Measurements from ENCODE around the gene MAGI1. TPM values are rescaled to one million over a fixed set of nuclear protein-coding genes. Genes with fewer than 3 reads are reported as not detected.

The MAGI1 gene
- total RNA-seq, 3 donors from 2014 or later (not counting 1 experiment from before 2014, with no cell fraction given) = not detected

DNA sequence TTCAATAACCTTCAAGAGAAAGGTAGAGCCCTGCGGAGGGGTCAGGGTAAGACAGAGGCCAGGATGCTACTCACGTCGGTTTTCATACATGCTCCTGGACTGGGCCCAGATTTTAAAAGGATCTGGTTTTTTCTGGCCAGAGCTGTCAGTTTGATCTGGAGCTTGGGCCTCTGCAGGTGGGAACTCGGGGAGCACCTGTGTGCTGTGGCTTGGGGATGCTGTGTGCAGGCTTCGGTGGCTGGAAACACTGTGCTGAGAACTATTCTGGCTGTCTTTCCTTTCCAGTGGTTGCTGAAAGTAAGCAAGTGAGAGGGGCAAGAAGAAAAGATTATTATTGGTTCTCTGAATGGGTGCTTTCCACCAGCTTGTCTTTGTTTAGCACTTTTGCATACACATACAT lies 647.6 kb downstream of the MAGI1 start:
- peaks cover 4 to 6% of the 10 kb centered on the region in 2 donors for H3K9me3 Mint-ChIP-seq
- no peak overlapping the region for H3K4me3 Mint-ChIP-seq
- H3K4me1 Mint-ChIP-seq = no peaks in the 10 kb centered on the region
- H3K27ac Mint-ChIP-seq = no peak overlapping the region
- no peaks in the 10 kb centered on the region for H3K4me1 ChIP-seq (ENCODE audit: control insufficient read depth, insufficient read depth, low read length)
- H3K4me3 ChIP-seq (ENCODE audit: low read length) = no peak overlapping the region
- intact Hi-C loops (cut with micrococcal nuclease) = no loop called here
- H3K27me3 ChIP-seq (ENCODE audit: control insufficient read depth, insufficient read depth, low read length) = no peaks in the 10 kb centered on the region
- ATAC-seq = no peak
- H3K27ac ChIP-seq (ENCODE audit: low read length) = no peak overlapping the region
- WGBS (ENCODE audit: insufficient coverage) = 68% methylated on average over 5 of the region's 5 CpGs
- H3K36me3 ChIP-seq (ENCODE audit: control insufficient read depth, insufficient read depth, low read length) = no peaks in the 10 kb centered on the region
- DNase-seq = no peak
- no peaks in the 10 kb centered on the region for H3K27me3 Mint-ChIP-seq (ENCODE audit: low read depth in 2 of 2)
- H3K9me3 ChIP-seq (ENCODE audit: control insufficient read depth, insufficient read depth, low read length) = no peaks in the 10 kb centered on the region
- TF ChIP-seq CTCF (IDR thresholded peaks at IDR 0.05) = no peak
- H3K36me3 Mint-ChIP-seq = no peaks in the 10 kb centered on the region

GRCh38 chr3:65385805-65386204 lies 652.9 kb downstream of the MAGI1 start:
- no peak for ATAC-seq

GRCh38 chr3:65381496-65382010 lies 657.2 kb downstream of the MAGI1 start:
- DNase-seq = no peak
- 87% methylated on average over 10 of the region's 10 CpGs for WGBS (ENCODE audit: insufficient coverage)
- Histone ChIP-seq H3K36me3 (ENCODE audit: control insufficient read depth, insufficient read depth, low read length) (no peaks in the 10 kb centered on the region), H3K9me3 (ENCODE audit: control insufficient read depth, insufficient read depth, low read length) (peaks cover 3% of the 10 kb centered on the region), H3K4me1 (ENCODE audit: control insufficient read depth, insufficient read depth, low read length) (no peaks in the 10 kb centered on the region), H3K27me3 (ENCODE audit: control insufficient read depth, insufficient read depth, low read length) (no peaks in the 10 kb centered on the region), H3K4me3 (ENCODE audit: low read length) (no peak overlapping the region), H3K27ac (ENCODE audit: low read length) (no peak overlapping the region)
- no peaks in the 10 kb centered on the region for H3K4me1 Mint-ChIP-seq
- H3K27me3 Mint-ChIP-seq (ENCODE audit: low read depth in 2 of 2) = no peaks in the 10 kb centered on the region
- no peaks in the 10 kb centered on the region for H3K36me3 Mint-ChIP-seq
- intact Hi-C loops (cut with micrococcal nuclease) = no loop called here
- H3K27ac Mint-ChIP-seq = no peak overlapping the region
- ATAC-seq = no peak
- no peak overlapping the region for H3K4me3 Mint-ChIP-seq
- H3K9me3 Mint-ChIP-seq = peaks cover 2 to 11% of the 10 kb centered on the region in 2 donors
- no peak for TF ChIP-seq CTCF (IDR thresholded peaks at IDR 0.05)

More at GRCh38 chr3:65385805-65386204, 652.9 kb downstream of the MAGI1 start:
- Mint-ChIP-seq H3K9me3 (peaks cover 4 to 8% of the 10 kb centered on the region in 2 donors), H3K4me3 (no peak overlapping the region), H3K36me3 (no peaks in the 10 kb centered on the region), H3K27me3 (ENCODE audit: low read depth in 2 of 2) (no peaks in the 10 kb centered on the region), H3K4me1 (no peaks in the 10 kb centered on the region), H3K27ac (no peak overlapping the region)
- Histone ChIP-seq H3K9me3 (ENCODE audit: control insufficient read depth, insufficient read depth, low read length) (no peaks in the 10 kb centered on the region), H3K4me1 (ENCODE audit: control insufficient read depth, insufficient read depth, low read length) (no peaks in the 10 kb centered on the region), H3K4me3 (ENCODE audit: low read length) (no peak overlapping the region), H3K27me3 (ENCODE audit: control insufficient read depth, insufficient read depth, low read length) (no peaks in the 10 kb centered on the region), H3K36me3 (ENCODE audit: control insufficient read depth, insufficient read depth, low read length) (no peaks in the 10 kb centered on the region), H3K27ac (ENCODE audit: low read length) (no peak overlapping the region)
- no peak for DNase-seq
- TF ChIP-seq CTCF (IDR thresholded peaks at IDR 0.05) = no peak
- WGBS (ENCODE audit: insufficient coverage) = 76% methylated on average over 4 of the region's 4 CpGs
- intact Hi-C loops (cut with micrococcal nuclease) = no loop called here

- no peak for DNase-seq
- Mint-ChIP-seq H3K27ac (no peak overlapping the region), H3K36me3 (no peaks in the 10 kb centered on the region), H3K4me1 (no peaks in the 10 kb centered on the region), H3K27me3 (ENCODE audit: low read depth in 2 of 2) (no peaks in the 10 kb centered on the region), H3K9me3 (peaks cover 4 to 14% of the 10 kb centered on the region in 2 donors), H3K4me3 (no peak overlapping the region)
- Histone ChIP-seq H3K4me3 (ENCODE audit: low read length) (no peak overlapping the region), H3K9me3 (ENCODE audit: control insufficient read depth, insufficient read depth, low read length) (peaks cover 3% of the 10 kb centered on the region), H3K27me3 (ENCODE audit: control insufficient read depth, insufficient read depth, low read length) (no peaks in the 10 kb centered on the region), H3K4me1 (ENCODE audit: control insufficient read depth, insufficient read depth, low read length) (no peaks in the 10 kb centered on the region), H3K27ac (ENCODE audit: low read length) (no peak overlapping the region), H3K36me3 (ENCODE audit: control insufficient read depth, insufficient read depth, low read length) (no peaks in the 10 kb centered on the region)
- intact Hi-C loops (cut with micrococcal nuclease) = no loop called here
- WGBS (ENCODE audit: insufficient coverage) = 96% methylated on average over 35 of the region's 35 CpGs
- ATAC-seq = no peak
- no peak for TF ChIP-seq CTCF (IDR thresholded peaks at IDR 0.05)
Measured at GRCh38 chr3:65379223-65379622, 659.5 kb downstream of the MAGI1 start.

Measured in natural killer cell (primary cell).